Right kidney (tissue), 9 donors: ENCODE measurements around the gene ERN1.
"Not testable (repeated sequence)": the region's sequence is repeated elsewhere in the genome, so short reads cannot be mapped to it uniquely, and the experiment has no call there.

Experiments
- DNase-seq: peaks from one replicate; pipeline ENCODE4 v3.0.0-alpha.2; 2016
- long read RNA-seq, 8 donors: transcript quantifications; one replicate each; lab custom pipeline, GENCODE V29; 2026

The ERN1 gene
- long read RNA-seq, donor 1, partial matches to known transcripts, result 0 of 2 reads
- long read RNA-seq, donor 1, other reads (novel, unspliced or antisense), result 0 of 2 reads
- long read RNA-seq, donor 2, partial matches to known transcripts, result 0 of 1 reads
- long read RNA-seq, donor 2, other reads (novel, unspliced or antisense), result 0 of 1 reads
- long read RNA-seq, donor 3, result 0 reads
- long read RNA-seq, donor 4, partial matches to known transcripts, result 6 of 10 reads
- long read RNA-seq, donor 4, other reads (novel, unspliced or antisense), result 0 of 10 reads
- long read RNA-seq, donor 5, partial matches to known transcripts, result 0 of 4 reads
- long read RNA-seq, donor 5, other reads (novel, unspliced or antisense), result 0 of 4 reads
- long read RNA-seq, donor 6, partial matches to known transcripts, result 0 of 27 reads
- long read RNA-seq, donor 6, other reads (novel, unspliced or antisense), result 25 of 27 reads
- long read RNA-seq, donor 7, result 0 reads
- long read RNA-seq, donor 8, result 0 reads

DNA sequence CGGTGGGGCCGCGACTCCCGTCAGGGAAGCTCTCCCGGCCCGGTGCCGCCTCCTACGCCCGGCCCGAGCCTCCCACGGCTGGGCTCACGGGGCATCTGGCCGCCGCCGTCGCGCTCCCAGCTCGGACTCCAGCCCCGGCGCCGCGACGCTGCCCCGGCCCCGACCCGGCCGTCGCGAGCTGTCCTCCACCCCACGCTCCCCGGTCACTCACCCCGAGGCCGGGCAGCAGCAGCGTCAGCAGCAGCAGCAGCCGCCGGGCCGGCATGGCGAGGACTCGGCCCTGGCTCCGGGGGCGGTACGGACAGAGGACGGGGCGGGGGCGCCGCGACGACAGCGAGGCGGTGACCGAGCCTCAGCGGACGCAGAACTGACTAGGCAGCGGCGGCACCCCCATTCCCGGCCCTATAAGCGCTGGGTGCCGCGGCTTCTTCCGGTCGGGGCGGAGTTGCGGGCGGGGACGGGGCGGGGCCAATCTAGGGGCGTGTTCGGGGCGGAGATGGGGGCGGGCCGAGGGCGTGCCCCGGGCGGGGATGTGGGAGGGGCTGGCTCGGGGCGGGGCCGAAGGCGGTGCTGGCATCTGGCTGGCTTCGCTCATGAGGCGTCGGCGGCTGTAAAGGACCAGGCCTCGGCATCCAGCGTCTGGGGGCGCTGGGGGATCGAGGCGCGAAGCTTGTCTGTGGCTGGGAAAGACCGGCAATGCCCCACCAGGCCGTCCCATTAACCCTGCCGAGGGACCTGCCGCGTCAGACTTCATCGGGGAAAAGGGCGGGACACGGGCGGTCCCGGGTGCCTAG lies at the start of gene ERN1:
Gene ERN1 (minus strand): TSS at position 380 of the 794 bp plus-strand sequence. CDS start 115 bp downstream, at position 265.
- peak; percentile 94 for DNase-seq

DNA sequence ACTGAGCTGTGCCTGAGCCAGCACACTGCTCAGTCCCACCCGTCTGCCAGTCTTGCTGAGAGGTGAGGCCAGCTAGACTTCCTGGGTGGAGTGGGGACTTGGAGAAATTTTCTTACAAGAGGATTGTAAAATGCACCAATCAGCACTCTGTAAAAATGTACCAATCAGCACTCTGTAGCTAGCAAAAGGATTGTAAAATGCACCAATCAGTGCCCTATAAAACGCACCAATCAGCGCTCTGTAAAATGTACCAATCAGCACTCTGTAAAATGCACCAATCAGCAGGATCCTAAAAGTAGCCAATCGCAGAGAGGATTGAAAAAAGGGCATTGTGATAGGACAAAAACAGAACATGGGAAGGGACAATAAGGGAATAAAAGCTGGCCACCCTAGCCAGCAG lies 49.1 kb upstream of the ERN1 start:
- not testable (repeated sequence) for DNase-seq

DNA sequence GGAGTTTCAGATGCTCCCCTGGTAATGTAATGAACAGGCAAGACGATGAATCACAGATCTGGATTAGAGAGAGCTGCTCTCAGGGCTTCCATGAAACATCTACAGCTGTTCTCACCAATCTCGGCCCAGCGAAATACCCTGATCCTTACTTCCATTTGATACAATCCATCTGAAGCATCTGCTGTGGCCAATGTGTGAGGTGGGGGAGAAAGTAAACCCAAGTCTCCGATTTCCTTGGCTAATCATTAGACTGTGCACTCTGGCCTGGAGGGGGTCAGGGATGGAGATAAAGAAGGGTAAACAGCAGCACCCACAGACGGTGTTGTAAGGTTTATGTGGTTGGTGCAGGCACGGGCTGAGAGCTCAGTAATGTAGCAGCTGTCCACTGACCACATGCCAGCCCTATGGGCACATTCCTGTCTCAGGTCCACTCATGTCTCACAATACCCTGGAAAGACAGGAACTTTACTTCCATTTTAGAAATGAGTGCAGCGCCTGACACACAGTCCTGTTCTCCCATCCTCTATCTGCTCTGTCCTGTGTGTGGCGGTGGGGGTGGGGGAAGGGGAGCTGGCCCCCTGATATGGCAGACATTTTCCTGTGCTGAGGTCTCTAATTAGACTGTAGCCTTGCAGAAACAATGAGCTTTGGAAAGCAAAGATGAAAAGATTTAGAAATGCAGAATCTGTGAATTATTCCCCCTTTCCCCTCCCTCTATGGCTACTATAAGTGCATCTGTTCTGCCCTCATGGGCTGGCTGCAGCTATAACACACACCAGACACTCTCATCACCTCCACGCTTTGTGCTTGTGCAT lies 48.3 kb upstream of the ERN1 start:
- no peak for DNase-seq

DNA sequence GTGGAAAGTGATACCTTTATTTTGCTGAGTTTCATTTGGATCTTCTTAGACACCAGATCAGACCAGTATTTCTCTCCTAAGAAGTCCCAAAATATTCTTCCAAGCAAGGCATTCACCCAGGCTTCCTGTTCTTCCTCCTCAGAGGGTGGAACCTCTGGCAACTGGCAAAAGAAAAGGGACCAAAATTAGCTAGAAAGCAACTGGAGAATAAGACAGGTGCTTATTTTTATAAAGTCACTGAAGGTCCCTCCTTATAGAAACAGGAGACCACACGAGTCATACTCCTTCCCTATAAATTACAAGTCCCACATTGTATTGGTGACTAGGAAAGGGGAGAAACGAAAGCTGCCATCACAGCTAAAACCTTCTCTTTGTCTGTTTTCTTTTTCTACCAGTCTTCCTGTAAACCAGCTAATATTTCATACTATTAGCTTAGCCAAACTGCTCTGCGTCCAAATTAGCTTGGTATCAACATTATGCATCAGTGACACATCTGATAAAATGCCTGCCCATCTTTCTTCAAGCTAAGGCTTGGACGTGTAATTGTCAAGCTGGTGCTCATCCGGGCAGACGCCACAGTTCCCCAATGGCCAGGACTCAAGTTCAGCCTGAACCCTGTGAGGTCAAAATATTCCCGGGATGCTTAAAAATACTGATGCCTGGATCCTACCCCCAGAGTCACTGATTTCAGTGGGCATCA lies 47.5 kb upstream of the ERN1 start:
- DNase-seq, result no peak

DNA sequence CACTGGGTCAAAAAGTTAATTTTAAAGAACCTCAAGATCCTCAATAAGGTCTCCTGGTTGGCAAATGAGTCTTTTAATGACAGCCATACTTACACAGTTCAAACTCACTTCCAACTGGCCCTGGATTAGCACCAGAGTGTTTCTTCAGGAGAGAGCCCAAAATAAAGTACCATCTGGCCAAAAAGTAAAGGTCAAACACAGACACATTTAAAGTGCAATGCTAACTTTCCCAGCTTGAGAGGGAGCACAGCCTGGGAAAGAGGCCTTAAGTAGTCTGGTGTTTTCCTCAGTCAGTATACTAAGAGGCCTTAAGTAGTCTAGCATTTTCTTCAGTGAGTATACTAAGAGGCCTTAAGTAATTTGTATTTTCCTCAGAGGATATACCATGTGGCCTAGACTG lies 46.6 kb upstream of the ERN1 start:
- DNase-seq, result no peak

DNA sequence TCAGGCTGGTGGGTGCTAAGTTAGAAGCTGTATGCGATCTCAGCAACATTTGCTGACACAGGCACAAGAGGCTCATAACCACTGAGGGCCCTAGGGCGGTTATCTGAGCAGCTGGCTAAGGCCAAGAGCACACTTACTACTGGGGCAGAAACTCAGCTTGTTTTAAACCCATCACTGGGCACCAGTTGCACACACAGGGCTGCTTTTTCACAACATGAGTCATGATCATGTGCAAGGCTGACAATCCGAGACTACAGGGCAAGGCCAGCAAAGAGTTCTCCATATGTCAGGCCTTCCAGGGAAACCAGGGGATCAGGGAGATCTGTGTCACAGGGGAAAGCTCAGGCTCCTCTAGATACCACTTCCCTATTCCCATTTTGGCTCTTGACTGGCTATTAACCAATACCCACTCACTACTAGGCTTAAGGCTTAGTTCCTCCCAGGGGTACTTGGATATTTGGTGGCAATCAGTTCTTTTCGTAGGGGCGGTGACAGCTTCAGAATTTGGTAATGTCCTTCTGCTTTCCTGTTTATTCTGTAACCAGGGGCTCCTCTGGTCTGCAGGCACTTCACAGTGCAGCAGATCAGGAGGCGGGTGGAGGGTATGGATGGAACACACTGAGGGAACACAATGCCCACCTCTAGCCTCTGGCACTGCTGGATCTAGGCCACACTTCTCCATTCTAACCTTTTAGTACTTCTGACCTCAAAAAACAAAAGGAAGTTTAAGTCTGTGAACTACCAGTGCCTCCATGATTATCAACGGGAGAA lies 44.9 kb upstream of the ERN1 start:
- DNase-seq, result no peak

DNA sequence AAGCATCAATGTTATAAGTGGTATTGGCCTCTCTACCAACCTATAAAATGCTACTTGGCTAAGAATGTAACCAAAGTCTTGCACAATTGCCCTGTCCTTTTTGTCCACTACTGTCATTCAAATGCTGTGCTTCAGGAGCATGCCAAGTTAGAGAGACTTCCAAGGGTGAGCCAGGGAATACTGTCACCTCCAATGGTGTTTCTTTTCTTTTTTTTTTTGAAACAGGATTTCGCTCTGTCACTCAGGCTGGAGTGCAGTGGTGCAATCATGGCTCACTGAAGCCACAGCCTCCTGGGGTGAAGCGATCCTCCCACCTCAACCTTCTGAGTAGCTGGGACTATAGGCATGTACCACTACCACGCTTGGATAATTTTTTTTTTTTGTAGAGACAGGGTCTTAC lies 43.7 kb upstream of the ERN1 start:
- no peak for DNase-seq

DNA sequence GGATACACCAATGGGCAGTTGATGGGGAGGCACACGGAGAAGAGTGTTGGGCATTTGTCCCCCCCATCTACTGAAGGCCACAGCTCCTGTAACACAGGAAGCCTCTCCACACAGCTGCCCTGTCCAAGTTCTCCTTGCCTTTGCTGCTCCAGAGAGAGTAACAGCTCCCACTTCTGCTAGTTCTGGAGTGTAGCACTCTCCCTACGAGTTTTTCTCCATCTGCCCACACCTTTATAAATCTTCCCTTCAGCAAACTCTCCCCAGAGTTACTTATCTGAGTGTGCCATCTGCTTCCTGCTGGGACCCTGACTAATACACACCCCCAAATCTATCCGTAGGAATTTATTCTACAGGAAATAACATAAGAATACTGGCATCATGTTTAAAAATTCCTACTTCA lies 42.6 kb upstream of the ERN1 start:
- no peak for DNase-seq

DNA sequence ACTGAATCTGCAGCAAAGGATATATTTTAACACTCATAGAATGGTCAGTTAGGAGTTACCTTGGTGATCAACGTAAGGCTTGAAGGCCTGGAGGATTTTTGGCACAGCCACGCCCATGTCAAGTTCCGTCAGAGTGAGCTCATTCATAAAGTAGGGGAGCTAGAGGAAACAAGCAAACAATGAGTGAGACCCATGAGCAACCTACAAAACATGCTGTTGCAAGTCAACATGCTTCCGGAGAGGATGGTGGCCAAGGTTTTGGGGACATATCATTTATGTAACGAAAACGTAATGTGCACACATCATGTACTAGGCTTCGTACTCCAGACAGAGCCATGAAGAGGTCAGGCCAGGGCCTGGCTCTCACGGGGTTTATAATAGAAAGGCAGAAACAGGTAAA lies 41.1 kb upstream of the ERN1 start:
- no peak for DNase-seq

DNA sequence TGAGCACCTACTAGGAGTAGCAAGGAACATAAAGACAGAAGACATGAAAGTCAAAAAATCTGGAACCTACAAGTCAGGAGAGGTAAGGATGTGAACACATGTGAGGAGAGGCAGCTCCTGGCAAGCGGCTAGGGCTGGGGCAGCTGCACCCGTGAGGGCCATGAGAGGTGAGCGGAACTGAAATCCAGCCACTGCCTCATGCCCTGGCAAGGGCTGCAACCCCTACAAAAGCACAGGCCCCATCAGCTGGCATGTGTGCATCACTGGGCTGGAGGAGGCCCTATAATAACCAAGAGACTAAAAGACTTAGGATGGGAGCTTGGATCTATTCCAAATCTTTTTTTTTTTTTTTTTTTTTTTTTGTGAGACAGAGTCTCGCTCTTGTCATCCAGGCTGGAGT lies 40.3 kb upstream of the ERN1 start:
- no peak for DNase-seq

DNA sequence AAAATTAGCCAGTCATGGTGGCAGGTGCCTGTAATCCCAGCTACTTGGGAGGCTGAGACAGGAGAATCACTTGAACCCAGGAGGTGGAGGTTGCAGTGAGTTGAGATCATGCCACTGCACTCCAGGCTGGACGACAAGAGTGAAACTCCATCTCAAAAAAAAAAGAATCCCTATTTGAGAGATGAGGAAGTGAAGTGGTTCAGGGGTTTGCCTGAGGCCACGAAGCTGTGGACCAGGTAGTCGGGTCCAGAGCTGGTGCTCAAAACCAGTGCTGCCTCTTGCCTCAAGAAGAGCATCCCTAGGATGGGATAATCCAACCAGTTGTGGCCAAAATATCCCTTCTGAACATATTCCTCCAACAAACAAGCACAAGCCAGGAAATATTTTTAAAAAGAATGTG lies 37.7 kb upstream of the ERN1 start:
- not testable (repeated sequence) for DNase-seq

DNA sequence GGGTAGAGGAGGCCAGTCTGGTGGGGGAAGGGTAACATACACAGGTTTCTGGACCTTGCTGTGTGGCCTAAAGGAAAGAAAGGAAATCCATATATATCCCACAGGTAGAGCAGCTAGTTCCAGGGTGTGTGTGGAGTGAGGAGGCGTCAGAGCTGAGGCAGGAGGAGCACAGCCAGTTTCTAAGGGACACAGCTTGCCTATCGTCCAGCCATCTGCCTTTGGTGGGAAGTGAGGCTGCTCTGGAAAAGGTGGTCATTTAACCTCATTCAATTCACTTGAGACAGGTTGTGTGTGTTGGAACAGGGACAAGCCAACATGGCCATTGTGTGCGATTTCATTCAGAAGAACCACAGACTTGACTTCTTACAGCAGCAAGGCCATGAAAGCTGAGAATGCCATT lies 36.9 kb upstream of the ERN1 start:
- no peak for DNase-seq

DNA sequence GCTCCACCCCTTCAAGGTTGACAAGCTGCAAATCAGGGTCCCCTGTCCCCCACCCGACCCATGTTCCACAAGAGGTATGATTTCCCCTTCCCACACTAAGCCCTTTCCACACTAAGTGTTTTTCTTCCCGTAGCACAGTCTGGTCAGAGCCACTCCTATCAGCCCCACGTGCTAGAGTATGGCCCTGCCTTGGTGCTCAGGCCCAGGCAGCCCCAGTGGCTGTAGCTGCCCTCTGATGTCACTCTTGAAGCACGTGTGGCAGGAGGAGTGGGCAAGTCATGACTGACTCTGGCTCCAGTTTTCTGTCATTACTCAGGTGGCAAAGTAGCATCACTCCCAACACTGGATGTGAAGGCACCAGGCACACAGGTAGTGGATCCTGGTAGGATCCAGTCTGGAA lies 35.4 kb upstream of the ERN1 start:
- DNase-seq, result no peak

DNA sequence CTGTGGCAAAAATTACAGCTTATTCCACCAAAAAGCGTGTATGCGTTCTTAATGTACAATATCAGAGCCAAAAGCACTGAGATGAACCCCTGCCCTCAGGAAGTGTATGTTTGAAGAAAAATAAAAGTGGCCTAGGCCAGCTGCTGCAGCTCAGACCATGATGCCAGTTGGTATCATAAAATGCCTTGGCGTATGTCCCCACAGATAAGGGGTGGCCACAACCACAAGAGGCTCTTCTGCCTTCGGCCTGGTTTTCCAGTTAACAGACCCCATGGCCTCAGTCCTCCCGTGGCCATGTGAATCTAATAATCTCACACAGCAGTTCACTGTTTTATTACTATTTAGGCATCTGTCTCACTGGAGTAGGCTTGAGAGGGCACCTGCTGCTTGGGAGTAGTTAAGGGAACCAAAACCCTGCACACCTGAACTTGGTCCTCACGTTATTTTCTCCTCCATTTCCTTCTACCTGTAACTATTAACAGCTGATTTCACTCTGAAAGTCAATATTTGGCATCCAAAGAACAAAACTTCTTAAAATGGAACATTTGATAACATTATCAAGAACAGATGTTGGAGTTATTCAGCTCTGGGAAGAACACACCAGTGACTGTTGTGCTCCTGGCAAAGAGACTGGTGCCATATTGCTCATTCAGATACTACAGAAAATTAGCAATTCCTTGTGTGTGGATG lies 34.8 kb upstream of the ERN1 start:
- no peak for DNase-seq

DNA sequence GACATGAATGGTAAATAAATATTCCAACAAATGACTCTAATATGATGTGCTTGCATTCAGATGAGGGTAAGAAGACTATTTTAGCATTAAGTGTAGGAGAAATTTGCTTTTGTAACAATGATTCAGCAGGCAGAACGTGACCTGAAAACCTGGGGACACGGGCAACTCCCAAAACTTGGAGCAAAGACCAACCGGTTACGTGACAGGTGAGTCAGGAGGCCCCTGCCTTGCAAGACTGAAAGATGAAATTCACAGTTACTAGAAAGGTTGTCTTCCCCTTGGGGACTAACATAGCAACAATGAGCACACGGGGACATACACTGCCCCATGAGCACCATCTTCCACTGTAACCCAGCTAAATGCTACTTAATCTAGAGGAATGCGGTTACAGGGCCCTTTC lies 33.5 kb upstream of the ERN1 start:
- DNase-seq, result no peak

DNA sequence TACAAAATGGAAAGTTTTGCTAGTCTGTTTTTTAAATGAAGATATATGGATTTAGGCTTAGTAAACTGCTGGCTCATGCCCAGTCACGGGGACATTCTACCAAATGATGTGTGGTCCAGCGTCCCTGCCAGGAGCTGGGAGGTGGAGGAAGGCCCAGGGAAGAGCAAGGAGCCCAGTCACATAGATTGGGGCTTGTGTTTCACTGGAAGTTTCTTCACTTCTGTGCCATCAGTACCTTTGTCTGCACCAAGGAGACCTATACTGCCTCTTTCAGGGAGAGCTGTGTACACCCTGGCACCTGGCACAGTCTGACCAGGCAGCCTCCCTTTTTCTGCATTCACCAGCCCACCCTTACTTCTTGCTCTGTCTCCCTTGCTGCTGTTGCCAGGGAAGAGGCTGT lies 32.6 kb upstream of the ERN1 start:
- no peak for DNase-seq

DNA sequence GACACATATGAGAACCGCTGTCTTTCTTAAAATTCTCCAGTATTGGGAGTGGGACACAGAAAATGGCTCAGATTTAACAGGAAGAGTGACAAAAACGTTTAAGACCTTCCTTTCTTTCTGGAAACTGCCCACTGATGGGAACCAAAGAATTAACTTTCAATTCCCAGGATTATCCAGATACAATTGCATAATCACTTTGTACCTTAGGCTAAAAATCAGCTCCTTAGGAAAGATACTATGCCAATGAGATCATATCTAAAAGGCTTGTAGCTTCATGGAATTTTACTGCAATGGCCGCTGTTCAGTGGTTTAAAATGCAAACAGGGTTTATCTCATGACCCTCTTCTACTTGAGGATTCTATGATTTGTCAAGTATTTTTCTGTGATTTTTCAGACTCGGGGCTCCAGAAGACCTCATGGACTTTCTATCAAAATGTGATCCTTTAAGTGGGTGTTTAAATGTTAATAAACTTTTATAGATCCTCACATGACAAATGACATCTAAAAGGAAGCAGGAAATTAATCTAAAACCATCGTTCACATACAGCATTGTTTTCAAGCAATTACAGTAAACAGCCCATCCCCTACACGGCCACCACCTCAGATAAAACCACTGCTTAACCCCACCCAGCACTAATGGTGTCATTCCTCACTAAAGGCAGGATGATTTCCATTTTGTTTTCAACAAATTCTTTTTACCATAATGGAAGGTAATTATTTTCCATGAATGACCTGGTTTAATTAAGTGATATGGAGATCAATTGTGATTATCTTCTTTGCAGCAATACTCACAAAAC lies 31.6 kb upstream of the ERN1 start:
- no peak for DNase-seq

DNA sequence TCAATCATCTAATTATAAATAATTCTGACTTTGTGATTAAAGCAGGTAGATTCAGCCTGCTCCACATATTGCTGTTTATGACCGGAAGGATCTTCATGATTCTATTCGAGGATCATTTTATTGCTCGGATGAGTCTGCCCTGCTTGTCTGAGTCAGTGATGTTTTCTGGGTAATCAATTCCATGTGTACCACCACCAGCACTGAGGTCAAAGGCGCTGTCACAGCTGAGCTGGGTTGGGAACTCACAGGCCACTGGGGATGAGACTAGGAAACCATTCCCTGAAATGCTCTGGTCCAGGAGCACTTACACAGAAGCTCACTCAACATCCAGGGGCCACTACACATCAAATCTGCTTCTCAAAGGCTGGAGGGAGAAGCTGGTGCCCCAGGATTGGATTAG lies 30.4 kb upstream of the ERN1 start:
- DNase-seq, result no peak

DNA sequence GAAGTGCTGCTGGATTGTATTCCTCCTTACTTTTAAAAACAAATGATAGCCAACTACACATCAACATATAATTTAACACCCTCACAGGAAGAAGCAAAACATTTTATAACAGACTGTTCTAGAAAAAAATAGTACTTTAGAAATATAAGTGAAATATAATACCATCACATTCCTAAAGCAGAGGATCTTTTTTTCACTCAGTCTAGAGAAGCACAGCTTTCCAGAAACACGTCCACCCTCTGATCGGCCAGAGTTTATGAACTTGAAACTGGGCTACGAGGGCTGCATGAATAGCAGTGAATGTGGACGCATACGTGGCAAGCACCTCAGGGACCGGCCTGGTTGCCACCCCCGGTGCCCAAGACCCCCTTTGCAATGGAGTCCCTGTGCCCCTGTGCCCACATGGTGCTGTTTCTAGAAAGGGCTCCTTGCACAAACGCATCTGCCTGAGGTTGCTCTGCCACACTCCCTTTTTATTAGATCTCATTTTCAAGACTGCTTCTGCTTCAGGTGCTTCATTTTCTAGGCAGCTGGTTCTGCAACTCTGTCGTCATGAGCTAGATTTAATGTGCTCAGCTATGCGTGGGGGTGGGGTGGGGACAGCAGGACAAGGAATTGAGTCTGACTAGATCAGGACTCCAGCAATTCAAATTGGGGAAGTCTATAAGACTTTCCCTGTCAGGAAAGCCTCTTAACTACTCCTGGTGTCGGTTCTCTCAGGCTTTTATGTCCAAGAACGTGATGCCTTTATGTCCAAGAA lies 29.1 kb upstream of the ERN1 start:
- peak; percentile 62 for DNase-seq
